ENCODE results near the gene C7.
A peak's percentile ranks its signal among the peaks of the same experiment; 100 is the strongest.

C7 gene

DNA sequence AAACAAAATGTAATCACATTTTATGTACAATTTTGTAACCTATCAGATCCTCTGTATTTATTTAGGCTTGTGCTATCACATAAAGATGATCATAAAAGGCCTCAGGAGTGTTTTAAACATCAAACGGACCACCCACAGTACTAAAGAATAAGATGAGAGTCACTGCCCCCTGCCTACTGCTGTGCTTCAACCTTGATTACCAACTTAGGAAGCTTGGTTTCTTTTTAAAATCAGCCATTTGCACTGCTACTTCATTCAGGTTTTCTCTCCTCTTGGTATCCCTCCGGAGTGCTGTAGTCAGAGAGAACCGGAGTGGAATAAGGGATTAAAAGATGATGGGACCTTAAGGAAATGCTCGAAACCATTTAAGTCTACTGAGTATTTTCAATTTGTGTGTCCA is 6.9 kb downstream of the C7 start:
- DNase-seq (ENCODE audit: low read depth, low spot score), result no peak

DNA sequence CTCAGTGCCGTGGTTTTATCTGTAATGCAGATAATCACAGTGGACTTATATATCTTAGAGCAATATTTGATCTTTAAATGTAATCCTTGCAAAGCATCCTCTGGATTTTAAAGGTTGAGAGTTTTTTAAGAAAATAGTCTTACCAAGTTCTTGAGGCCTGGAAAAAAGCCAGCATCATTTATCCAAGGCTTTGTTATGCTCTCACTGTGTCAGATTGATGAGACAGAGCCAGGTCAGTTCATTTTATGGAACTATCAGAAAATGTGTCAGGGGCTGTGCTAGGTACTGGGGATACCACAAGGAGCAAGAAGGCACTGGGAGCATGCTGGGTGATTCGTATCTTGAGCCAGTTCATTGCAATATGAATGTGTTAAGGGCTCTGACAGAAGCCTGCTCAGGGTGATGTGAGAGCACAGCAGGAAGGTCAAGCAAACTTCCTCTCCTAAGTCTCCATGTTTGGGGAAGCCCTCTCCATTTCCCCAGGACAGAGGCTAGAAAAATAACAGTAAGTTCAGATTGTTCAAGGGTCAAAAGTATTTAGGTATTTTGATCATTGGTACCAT is 19.7 kb downstream of the C7 start:
- DNase-seq (ENCODE audit: low read depth, low spot score), result peak; percentile 14

DNA sequence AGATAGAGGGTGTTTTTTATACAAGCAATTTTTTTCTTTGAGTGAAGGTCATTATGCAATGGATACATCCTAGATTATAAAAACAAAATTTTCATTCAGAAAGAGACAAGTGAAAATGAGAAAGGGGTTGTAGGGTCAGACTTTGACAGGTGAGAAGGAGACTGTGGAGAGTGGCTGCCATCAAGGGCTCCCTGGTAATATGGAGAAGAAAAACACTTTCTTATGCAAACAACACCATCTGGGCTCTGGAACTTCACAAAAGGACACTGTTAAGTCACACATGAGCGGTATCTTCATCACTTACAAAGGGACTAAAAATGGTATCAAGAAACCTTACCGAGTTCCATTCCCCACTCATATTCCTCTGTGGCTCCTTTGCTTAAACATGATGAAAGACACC is 23.5 kb downstream of the C7 start:
- no peak for DNase-seq (ENCODE audit: low read depth, low spot score)

DNA sequence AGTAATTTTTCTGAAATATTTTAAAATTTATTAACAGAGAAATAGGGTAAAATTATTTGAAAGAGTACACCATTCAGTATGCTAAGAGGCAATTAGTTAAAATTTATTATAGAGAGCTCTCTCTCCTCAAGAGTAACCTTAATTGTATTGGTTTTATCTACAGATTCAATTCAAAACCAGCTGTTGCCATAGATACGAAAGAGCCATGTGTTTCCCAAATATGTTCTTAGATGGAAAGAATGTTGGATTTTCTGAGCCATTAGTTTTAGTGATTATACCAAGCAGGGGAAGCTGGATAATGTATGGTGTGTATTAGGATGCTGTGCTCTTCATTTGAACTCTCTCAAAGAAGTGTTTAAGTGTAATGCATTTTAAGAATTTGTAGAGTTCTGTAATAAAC is 27.8 kb downstream of the C7 start:
- no peak for DNase-seq (ENCODE audit: low read depth, low spot score)

DNA sequence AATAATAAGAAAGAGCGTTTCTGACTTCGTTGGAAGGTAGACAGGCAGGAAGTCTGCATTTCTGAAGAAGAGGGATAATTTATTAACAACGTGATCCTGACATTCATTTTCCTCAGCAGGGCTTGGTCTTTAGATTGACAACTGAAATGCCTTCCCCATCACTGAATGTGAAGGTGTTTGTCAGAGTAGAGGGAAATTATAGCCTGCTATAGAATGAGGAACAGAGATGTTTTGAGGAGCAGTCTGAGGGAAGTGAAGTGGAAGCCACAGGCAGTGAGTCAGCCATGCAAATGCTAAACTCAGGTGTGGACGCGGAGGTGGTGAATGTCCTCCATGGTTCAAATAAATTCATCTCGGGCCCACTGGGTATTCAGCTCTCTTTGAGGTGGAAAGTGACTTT is 30.5 kb downstream of the C7 start:
- DNase-seq (ENCODE audit: low read depth, low spot score), result no peak

DNA sequence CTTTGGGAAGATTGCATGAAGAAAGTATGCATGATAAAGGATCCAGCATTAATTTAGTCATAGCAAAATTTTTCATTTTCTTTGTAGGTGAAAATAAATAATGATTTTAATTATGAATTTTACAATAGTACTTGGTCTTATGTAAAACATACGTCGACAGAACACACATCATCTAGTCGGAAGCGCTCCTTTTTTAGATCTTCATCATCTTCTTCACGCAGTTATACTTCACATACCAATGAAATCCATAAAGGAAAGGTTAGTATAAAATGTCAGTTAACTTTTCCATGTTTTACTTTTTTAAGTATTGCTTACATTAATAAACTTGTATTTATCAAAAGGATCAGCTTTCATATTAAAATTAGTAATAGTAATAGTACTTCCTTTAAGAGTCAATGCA is 35.8 kb downstream of the C7 start:
- DNase-seq (ENCODE audit: low read depth, low spot score), result no peak

DNA sequence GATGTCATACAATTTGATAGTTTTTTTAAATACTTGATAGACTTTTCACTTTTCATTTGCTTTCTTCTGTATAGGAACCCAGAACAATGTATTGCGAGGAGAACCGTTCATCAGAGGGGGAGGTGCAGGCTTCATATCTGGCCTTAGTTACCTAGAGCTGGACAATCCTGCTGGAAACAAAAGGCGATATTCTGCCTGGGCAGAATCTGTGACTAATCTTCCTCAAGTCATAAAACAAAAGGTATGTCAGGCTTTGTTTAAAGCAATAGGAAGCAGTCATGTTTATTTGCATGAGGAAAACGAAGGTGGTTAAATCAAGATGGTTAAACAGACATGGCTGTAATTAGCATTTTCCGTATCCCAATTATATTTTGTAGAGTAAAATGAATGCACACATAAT is 46.0 kb downstream of the C7 start:
- no peak for DNase-seq (ENCODE audit: low read depth, low spot score)

DNA sequence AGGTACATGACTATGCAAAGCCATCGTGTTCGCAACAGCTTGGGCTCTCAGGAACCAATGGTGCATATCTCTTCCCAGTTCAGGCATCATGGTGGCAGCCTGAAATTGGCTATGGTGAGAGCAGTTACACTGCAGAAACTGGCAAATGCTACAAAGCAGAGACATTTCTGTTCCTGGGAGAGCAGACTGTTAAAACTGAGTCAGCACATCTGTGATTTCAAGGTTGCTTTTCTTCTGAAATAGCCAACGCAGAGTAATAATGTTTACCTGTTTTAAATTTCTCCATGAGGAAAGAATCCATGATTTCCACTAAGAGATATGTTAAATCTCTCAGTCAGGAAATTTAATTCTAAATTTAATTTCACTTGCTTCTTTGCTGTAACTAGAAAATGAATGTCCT is 47.8 kb downstream of the C7 start:
- no peak for DNase-seq (ENCODE audit: low read depth, low spot score)

DNA sequence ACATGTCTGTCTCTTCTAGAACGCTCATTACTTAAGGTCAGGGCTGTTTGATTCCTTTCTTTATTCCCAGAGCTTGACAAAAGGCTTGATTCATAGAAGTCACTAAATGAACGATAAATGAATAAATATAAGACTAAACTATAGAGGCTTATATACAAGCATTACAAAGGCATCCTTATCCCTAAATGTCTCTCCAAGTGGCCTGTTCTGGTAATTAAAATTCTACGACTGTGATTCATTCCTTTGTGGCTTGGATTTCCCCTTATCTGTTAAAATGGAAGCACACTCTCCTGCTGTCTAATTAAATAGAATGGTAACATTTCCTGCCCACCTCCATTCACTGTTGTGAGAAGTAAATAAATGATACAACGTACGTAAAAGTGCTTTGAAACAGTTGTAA is 49.5 kb downstream of the C7 start:
- peak; percentile 4 for DNase-seq (ENCODE audit: low read depth, low spot score)

DNA sequence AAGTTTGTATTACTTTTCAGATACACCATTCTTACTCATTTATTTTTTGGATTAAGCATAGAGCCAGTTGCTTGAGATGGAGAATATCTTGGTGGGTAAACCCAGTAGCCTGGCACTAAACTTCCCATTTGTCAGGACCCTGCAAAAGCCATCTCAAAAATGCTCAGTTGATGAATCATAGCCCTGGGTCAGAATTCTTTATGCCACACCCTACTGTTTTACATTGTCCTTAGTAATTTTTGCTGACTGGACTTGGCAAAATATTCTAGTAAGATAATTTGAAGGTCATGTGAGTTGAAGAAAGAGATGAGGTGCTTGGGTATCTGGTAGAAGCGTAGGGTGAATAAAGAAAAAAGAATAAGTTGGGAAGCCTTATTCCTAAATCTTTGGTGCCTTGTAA is 50.7 kb downstream of the C7 start:
- no peak for DNase-seq (ENCODE audit: low read depth, low spot score)

DNA sequence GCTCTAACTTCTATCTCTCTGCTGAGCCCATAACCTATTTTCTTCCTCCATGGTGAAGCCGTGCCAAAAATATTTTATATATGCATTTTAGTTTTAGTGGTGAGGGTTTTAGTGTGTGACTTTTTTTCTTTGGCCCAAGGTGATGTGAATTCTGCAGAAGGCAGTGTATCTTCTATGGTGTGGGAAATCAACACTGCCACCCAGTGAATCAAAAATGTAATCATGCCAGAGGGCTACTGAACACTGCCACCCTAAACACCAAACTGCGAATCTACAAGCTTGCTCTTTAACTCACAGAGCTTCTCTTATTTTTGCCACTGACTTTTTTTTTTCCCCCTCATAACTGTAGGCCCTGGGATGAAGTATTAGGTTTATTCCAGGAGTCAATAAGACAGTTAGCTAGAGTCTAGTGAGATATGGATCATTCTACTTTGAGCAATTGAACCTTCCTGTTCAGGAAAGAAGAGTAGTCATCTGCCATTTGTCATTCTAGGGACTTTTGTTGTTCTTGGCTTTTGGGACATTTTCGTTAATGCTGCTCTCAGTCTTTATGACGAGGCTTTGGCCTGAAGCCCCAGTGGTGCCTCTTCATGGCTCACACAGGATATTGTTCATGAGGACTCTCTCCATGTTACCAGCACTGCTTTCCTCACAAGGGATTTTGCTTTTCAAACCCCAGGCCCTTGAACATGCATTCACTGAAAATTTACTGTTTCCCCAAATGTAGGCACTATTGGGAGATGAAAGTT is 53.1 kb downstream of the C7 start:
- DNase-seq (ENCODE audit: low read depth, low spot score), result no peak

DNA sequence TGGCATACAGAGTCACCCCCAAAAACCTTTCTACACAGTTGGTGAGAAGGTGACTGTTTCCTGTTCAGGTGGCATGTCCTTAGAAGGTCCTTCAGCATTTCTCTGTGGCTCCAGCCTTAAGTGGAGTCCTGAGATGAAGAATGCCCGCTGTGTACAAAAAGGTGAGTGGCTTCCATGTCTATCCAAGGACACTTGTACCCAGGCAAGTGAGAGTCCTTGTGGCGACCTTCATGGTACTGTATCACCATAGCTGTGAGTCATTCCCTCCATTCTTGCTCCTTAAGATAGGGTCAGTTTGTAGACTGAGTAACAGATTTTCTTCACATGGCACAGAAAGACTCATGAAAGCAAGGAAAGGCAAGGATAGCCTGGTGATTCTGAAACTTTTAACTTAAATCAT is 63.1 kb downstream of the C7 start:
- no peak for DNase-seq (ENCODE audit: low read depth, low spot score)

DNA sequence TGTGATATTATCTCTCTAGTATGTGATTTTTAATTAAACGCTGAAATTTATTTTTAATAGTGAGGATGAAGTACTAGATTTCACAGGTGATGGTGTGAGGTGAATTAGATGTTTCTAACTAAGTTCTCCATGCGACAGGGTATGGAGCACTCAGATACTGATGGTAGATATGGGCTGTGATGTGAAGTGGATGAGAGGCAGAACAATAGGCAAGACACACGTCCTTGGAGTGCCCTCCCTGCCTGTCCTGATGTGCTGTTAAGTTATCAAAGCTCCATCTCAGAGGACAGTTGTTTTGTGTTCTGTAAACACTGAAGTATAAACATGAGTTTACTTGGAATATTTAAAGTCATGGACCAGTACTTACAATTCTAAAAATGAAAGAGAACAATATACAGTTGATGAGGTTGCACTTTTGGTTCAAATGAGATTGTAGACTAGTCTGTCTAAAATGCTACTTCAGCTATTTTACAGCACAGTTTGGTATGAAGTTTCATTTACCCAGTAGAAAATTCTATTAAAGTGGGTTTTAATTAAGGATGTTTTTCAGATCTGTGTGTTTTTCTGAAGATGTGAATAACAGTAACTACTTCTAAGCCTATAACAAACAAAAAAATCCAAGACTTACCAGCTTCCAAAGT is 64.2 kb downstream of the C7 start:
- no peak for DNase-seq (ENCODE audit: low read depth, low spot score)

DNA sequence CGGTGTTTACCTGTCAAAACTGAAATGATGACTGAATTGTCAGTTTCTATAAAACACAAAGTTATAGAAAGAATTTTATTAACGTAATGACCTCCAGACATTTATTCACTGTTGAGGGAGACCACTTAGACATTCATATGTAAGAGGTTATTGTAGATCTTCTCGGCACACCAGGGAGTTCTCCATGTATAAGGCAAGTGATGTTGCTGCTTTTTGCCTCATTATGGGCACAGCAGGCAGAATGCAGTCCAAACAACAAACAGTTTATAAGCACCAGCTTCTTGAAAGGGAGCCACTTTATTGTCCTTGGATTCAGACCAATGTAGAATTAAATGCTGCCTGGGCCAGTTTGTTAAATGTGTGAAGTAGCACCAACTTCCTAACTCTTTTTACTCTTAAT is 66.7 kb downstream of the C7 start:
- no peak for DNase-seq (ENCODE audit: low read depth, low spot score)

DNA sequence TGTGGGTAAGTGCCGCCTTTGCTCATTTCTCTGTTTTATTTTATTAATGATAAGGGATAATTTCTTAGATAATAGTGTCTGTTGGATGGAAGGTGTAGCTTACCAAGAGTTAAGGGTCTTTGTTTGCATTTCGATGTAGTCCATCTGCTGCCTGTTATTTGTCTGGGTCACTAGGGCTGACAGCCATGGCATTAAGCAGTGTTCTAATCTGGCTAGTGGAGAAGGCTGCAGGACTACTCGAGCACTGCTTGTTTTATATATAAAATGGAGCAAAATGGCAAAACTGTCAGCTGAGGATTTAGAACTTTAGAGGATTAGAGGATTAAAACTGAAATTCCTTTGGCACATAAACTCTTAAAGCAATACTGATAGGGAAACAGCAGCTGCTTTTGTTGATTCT is 67.5 kb downstream of the C7 start:
- no peak for DNase-seq (ENCODE audit: low read depth, low spot score)

DNA sequence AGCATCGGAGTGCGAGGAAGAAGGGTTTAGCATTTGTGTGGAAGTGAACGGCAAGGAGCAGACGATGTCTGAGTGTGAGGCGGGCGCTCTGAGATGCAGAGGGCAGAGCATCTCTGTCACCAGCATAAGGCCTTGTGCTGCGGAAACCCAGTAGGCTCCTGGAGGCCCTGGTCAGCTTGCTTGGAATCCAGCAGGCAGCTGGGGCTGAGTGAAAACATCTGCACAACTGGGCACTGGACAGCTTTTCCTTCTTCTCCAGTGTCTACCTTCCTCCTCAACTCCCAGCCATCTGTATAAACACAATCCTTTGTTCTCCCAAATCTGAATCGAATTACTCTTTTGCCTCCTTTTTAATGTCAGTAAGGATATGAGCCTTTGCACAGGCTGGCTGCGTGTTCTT is 72.1 kb downstream of the C7 start:
- no peak for DNase-seq (ENCODE audit: low read depth, low spot score)

DNA sequence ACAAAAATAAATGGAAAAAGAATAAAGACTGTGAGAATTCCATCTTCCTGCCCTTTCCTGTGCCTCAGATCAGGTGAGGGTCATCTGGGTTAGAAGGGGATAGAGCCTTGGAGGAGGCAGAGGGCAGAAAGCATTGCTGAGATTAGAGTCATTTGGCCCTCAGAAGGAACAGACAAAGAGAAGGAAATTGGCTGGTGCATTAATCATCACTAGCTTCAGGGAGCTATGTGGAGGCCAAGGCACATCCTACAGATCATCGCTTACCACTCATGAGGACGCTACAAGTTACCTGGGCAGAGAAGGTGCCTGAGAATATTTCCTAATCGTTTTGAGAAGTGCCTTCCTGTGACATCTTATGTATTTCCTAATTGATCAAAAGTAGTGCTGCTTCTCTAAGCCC is 74.5 kb downstream of the C7 start:
- no peak for DNase-seq (ENCODE audit: low read depth, low spot score)

DNA sequence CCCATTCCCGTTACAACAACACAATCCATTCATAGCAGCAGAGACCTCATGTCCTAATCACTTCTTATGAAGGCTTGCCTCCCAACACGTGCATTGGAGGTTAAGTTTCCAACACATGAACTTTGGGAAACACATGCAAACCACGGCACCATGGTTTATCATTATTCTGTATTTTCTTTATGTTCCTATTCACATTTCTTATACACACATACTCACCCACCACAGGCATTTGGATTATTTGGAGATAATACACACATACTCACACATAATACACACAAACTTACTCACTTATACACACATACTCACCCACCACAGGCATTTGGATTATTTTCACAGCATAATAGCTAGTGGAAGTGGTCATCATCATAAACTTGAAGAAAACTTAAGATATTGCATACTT is 75.6 kb downstream of the C7 start:
- DNase-seq (ENCODE audit: low read depth, low spot score), result peak; percentile 71

DNA sequence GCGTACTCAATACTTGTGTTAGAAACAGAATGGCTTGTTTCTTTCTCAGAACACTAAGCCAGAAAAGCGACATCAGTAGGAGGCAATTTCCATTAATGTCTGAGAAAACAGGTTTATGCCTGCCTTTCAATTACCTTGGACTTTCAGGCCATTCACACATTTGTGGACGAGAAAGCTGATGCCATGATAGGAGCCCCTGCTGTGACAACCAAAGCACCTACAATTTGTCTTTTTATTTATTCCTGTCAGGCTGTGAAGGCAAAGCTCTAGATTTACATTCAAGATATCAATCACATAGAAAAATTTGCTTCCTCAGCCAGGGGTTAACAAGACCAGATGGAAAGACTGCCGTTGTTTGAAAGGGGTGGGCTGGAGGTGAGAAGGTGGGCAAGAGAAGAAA is 76.2 kb downstream of the C7 start:
- DNase-seq (ENCODE audit: low read depth, low spot score), result no peak

DNA sequence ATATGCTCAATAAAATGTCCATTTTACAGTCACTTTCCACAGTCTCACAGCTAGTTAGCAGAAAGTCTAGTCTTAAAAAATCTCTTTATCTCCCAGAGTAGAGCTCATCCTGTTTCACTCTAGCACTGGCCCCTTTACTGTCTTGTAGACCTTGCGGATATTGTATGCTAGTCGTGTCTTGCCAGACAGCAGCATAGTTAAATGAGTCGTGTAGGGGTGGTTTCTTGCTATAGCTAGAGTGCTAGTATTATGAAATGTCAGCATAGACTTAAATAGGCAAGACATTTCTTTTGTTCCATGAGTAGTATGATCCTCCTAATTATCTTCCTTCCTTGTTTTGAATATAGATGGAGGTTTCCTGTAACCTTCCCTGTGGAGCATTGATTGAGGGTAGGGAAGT is 77.4 kb downstream of the C7 start:
- DNase-seq (ENCODE audit: low read depth, low spot score), result no peak

DNA sequence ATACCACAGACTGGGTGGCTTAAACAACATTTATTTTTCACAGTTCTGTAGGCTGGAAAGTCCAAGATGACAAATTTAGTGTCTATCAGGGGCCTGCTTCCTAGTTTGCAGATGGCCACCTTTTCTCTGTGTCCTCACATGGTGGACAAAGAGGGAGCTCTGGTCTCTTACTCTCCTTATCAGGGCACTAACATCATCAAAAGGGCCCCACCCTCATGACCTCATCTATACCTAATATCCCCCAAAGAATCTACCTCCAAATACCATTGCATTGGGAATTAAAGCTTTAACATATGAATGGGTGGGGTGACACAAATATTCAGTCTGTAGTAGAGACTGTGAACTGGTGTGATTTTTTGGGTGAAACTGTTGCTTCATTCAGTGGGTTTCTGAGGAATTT is 78.1 kb downstream of the C7 start:
- no peak for DNase-seq (ENCODE audit: low read depth, low spot score)

DNA sequence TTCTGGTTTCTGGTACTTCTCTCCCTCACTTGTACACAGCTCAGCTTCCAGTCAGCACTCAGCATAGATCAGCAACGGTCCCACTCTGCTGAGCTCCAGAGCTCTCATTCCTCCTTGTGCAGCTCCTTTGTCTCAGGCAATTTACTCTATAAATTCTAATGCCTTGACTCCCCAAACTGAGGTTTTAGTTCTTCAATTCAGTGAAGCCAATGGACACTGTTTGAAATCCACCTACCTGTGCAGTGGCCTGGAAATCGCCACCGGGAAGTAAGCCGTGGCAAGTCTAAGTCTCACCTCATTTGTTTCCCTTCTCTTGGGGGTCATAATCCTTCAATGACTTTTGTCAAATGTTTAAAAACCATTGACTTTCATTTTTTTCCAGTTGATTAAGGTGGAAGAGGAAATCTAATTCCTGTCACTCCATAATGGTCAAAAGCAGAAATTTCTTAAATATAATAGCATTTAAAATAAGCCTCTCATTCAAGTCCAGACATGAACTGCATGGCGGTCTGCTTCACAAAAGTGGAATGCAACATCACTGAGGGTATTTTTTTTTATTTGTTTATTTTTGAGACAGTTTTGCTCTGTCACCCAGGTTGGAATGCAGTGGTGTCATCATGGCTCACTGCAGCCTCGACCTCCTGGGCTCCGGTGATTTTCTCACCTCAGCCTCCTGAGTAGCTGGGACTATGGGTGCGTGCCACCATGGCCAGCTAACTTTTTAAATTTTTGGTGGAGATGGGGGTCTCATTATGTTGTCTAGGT is 79.6 kb downstream of the C7 start:
- no peak for DNase-seq (ENCODE audit: low read depth, low spot score)

Measured in astrocyte of the hippocampus (primary cell).